Panc1 (cell line): ENCODE data around the gene OTULINL.

Source experiments
- CTCF ChIP-seq: fragments of 450-650 bp; IDR thresholded peaks from 2 replicates; pipeline ENCODE4 v1.5.1; 2017; ENCODE audit warnings: mild to moderate bottlenecking
- POLR2AphosphoS5 ChIP-seq: IDR thresholded peaks from 2 replicates; pipeline ENCODE4 v1.6.1; 2012; ENCODE audit warnings: mild to moderate bottlenecking, low read depth, low read length, moderate library complexity

- TF ChIP-seq CTCF (no peak), POLR2AphosphoS5 (no peak)
Observed at GRCh38 chr5:14600846-14601245, 19.3 kb downstream of the OTULINL start.
